Measurements from ENCODE around the gene CMTM2.

CMTM2 gene

DNA sequence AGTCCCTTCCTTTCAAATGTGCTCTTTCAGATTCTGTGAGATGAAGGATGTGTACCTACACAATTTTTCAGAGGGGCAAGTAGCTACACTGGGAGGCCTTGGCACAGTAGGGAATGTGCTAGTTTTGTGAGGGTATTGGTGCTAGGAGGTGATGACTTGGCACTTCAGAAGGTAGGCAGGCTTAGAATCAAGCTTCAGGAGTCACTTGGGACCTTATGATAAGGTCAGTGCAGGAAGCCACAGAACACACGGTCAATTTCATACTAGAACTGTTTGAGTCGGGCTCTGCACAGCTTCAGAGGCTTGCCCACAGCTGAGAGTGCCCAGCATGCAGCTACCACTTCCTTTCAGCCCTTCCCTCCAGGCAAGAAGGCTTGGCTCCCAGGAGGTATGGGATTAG lies 6.9 kb upstream of the CMTM2 start:
- H3K9me2 ChIP-seq (replicated peaks; ENCODE audit: low read depth, low read length), result no peaks in the 10 kb centered on the region
- peak overlapping the region; percentile 49 for H3K4me2 ChIP-seq (ENCODE audit: low read depth, low read length, poor library complexity, severe bottlenecking)
- peak overlapping the region; percentile 39 for H3K9ac ChIP-seq (ENCODE audit: low read depth, low read length, poor library complexity, severe bottlenecking)
- H4K20me1 ChIP-seq (ENCODE audit: insufficient read depth, low read length, poor library complexity, severe bottlenecking), result no peaks in the 10 kb centered on the region
- no peak for TF ChIP-seq EZH2phosphoT487 (IDR thresholded peaks at IDR 0.05; ENCODE audit: borderline replicate concordance)
- TF ChIP-seq, protein P1, sequence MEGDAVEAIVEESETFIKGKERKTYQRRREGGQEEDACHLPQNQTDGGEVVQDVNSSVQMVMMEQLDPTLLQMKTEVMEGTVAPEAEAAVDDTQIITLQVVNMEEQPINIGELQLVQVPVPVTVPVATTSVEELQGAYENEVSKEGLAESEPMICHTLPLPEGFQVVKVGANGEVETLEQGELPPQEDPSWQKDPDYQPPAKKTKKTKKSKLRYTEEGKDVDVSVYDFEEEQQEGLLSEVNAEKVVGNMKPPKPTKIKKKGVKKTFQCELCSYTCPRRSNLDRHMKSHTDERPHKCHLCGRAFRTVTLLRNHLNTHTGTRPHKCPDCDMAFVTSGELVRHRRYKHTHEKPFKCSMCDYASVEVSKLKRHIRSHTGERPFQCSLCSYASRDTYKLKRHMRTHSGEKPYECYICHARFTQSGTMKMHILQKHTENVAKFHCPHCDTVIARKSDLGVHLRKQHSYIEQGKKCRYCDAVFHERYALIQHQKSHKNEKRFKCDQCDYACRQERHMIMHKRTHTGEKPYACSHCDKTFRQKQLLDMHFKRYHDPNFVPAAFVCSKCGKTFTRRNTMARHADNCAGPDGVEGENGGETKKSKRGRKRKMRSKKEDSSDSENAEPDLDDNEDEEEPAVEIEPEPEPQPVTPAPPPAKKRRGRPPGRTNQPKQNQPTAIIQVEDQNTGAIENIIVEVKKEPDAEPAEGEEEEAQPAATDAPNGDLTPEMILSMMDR (conservative IDR thresholded peaks at IDR 0.05; ENCODE audit: low read length), result no peak
- no peaks in the 10 kb centered on the region; the same call in 1 of the 2 replicates for H3K79me2 ChIP-seq (ENCODE audit: insufficient read depth, low read length)
- H2AFZ ChIP-seq (ENCODE audit: low read length), result no peak overlapping the region
- H3K4me1 ChIP-seq (ENCODE audit: insufficient read depth, low read length, poor library complexity, severe bottlenecking), result peaks cover 62% of the 10 kb centered on the region
- H3K27me3 ChIP-seq (ENCODE audit: insufficient read depth, low read length, poor library complexity, severe bottlenecking), result no peaks in the 10 kb centered on the region
- peaks cover 5% of the 10 kb centered on the region; the same call in 1 of the 2 replicates for H3F3A ChIP-seq (ENCODE audit: low read depth)
- peak overlapping the region; percentile 25 for H3K4me3 ChIP-seq (ENCODE audit: low read length, poor library complexity, severe bottlenecking)
- H3K36me3 ChIP-seq (ENCODE audit: insufficient read depth, low read length), result peaks cover 6% of the 10 kb centered on the region
- no peaks in the 10 kb centered on the region for H3K9me3 ChIP-seq (ENCODE audit: insufficient read depth, low read depth, low read length)

DNA sequence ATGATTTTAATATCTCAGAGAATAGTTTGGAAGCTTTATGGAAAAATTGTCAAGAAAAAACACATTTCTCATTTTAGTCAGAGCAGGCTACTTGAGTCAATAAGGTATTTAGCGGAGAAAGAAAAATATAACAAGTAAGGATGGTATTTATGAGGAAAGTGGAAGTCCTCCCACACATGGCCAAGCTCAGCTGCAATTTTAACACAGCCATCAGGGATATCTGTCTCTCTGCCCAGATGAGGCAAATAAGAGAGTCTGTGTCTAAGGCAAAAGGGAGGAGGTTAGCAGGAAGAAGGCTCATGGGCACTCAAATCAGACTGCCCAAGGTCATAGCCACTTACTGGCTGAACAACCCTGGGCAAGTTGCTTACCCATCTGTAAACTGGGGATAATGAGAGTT lies 5.2 kb upstream of the CMTM2 start:
- Histone ChIP-seq H3K4me1 (ENCODE audit: insufficient read depth, low read length, poor library complexity, severe bottlenecking) (peaks cover 66% of the 10 kb centered on the region), H3K9me2 (replicated peaks; ENCODE audit: low read depth, low read length) (no peaks in the 10 kb centered on the region), H3K4me2 (ENCODE audit: low read depth, low read length, poor library complexity, severe bottlenecking) (peak overlapping the region; percentile 33)

DNA sequence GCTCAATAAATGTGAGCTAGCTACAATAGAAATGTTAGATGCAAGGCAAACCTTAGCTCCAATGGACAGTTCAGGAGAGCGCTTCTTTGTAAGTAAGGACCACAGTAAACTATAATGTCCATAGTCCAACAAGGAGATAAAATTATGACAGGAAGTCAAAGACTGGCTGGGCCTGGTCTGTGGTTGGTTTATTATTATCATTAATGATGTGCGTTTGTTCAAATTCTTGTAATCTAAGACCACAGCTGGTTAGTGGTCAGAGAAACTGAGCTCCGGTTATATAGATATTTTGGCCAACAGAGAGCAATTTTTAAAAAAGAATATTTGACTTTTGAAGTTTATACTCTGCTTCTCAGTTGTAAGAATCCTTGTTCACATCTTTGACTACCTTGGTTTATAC lies 4.7 kb upstream of the CMTM2 start:
- H3K4me1 ChIP-seq (ENCODE audit: insufficient read depth, low read length, poor library complexity, severe bottlenecking), result peaks cover 64% of the 10 kb centered on the region
- no peaks in the 10 kb centered on the region for H3K27me3 ChIP-seq (ENCODE audit: insufficient read depth, low read length, poor library complexity, severe bottlenecking)
- peak overlapping the region; percentile 33 for H3K4me2 ChIP-seq (ENCODE audit: low read depth, low read length, poor library complexity, severe bottlenecking)

More for the DNA sequence above, 5.2 kb upstream of the CMTM2 start:
- Histone ChIP-seq H3K36me3 (ENCODE audit: insufficient read depth, low read length) (no peaks in the 10 kb centered on the region), H3K4me3 (ENCODE audit: low read length, poor library complexity, severe bottlenecking) (no peak overlapping the region), H4K20me1 (ENCODE audit: insufficient read depth, low read length, poor library complexity, severe bottlenecking) (no peaks in the 10 kb centered on the region), H3K79me2 (ENCODE audit: insufficient read depth, low read length) (no peaks in the 10 kb centered on the region), H2AFZ (ENCODE audit: low read length) (no peak overlapping the region), H3F3A (ENCODE audit: low read depth) (peaks cover 5% of the 10 kb centered on the region; the same call in 1 of the 2 replicates), H3K9ac (ENCODE audit: low read depth, low read length, poor library complexity, severe bottlenecking) (no peak overlapping the region), H3K9me3 (ENCODE audit: insufficient read depth, low read depth, low read length) (no peaks in the 10 kb centered on the region), H3K27me3 (ENCODE audit: insufficient read depth, low read length, poor library complexity, severe bottlenecking) (no peaks in the 10 kb centered on the region)
- no peak for TF ChIP-seq EZH2phosphoT487 (IDR thresholded peaks at IDR 0.05; ENCODE audit: borderline replicate concordance)
- TF ChIP-seq, protein P1 (conservative IDR thresholded peaks at IDR 0.05; ENCODE audit: low read length), result no peak

More for the DNA sequence above, 4.7 kb upstream of the CMTM2 start:
- no peaks in the 10 kb centered on the region for H3K9me3 ChIP-seq (ENCODE audit: insufficient read depth, low read depth, low read length)
- H3K36me3 ChIP-seq (ENCODE audit: insufficient read depth, low read length), result no peaks in the 10 kb centered on the region
- no peaks in the 10 kb centered on the region for H3K9me2 ChIP-seq (replicated peaks; ENCODE audit: low read depth, low read length)
- H2AFZ ChIP-seq (ENCODE audit: low read length), result no peak overlapping the region
- H3K9ac ChIP-seq (ENCODE audit: low read depth, low read length, poor library complexity, severe bottlenecking), result no peak overlapping the region
- no peak overlapping the region for H3K4me3 ChIP-seq (ENCODE audit: low read length, poor library complexity, severe bottlenecking)
- TF ChIP-seq, protein P1 (conservative IDR thresholded peaks at IDR 0.05; ENCODE audit: low read length), result no peak
- TF ChIP-seq EZH2phosphoT487 (IDR thresholded peaks at IDR 0.05; ENCODE audit: borderline replicate concordance), result no peak
- no peaks in the 10 kb centered on the region for H3K79me2 ChIP-seq (ENCODE audit: insufficient read depth, low read length)
- no peaks in the 10 kb centered on the region for H4K20me1 ChIP-seq (ENCODE audit: insufficient read depth, low read length, poor library complexity, severe bottlenecking)
- 0 out of 2 replicates have a peak, but pooled peaks cover 5% of the 10 kb centered on the region for H3F3A ChIP-seq (ENCODE audit: low read depth)

All from Loucy (cell line).